Measurements from ENCODE around the gene TPP2.

Gene TPP2

DNA sequence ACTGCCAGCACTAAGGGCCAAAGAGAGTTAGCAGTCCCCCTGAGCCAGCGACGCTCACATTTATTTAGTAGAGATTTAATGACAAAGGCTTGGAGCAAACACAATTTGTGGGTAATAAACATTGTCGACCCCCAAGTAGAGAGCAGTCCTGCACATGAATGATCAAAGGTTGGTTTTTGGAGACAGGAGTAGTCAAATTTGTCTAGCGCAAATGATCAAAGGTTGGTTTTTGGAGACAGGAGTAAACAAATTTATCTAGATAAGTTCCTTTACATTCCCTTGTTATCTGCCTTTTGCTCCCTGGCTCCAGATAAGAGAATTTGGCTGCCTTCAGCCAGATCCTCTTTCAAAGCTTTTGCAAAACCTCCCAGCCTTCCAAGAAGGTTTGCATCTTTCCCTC lies 71.1 kb downstream of the TPP2 start:
- no peak overlapping the region for H3K27ac ChIP-seq
- TF ChIP-seq ZFX (IDR thresholded peaks at IDR 0.05) = no peak
- TF ChIP-seq, protein P1, sequence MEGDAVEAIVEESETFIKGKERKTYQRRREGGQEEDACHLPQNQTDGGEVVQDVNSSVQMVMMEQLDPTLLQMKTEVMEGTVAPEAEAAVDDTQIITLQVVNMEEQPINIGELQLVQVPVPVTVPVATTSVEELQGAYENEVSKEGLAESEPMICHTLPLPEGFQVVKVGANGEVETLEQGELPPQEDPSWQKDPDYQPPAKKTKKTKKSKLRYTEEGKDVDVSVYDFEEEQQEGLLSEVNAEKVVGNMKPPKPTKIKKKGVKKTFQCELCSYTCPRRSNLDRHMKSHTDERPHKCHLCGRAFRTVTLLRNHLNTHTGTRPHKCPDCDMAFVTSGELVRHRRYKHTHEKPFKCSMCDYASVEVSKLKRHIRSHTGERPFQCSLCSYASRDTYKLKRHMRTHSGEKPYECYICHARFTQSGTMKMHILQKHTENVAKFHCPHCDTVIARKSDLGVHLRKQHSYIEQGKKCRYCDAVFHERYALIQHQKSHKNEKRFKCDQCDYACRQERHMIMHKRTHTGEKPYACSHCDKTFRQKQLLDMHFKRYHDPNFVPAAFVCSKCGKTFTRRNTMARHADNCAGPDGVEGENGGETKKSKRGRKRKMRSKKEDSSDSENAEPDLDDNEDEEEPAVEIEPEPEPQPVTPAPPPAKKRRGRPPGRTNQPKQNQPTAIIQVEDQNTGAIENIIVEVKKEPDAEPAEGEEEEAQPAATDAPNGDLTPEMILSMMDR (conservative IDR thresholded peaks at IDR 0.05) = no peak

DNA sequence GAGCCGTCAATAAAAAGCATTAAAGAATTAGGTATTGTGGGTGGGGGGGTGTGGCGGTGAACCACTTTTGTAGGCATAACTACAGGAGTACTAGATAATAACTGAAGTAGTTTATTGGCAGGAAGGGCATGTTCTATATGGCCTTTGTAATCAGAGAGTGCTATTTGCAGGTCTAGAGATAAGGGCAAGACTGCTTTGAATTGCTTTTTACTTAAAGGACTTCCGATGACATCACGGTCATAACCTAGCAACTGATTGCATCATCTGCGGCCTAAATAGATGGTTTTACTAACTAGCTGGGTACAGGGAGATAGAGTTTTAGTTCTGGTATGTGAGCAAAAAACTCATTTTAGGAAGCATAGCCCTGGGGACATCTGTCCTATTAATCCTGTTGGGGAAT lies 73.3 kb downstream of the TPP2 start:
- TF ChIP-seq ZFX (IDR thresholded peaks at IDR 0.05) = no peak

DNA sequence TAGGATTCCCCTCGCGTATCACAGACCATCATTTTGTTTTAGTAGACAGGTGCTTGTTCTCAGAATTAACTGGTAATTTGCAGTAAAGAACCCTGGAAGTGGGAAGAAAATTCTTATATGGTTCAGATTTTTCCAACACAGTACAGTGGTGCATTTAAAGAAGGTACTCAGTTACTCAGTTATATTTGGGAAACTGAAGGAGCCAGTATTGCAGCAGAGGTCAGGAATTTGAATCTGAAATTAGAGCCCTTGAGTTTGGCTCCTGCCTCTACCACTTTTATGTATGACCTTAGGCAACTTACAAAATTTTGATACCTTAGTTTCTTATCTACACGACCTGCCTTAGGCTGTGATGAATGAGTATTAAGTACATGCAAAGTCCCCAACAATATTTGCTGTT lies 78.3 kb downstream of the TPP2 start:
- TF ChIP-seq, protein P1 (conservative IDR thresholded peaks at IDR 0.05) = no peak
- TF ChIP-seq ZFX (IDR thresholded peaks at IDR 0.05) = no peak
- H3K27ac ChIP-seq = no peak overlapping the region

More for the DNA sequence above, 73.3 kb downstream of the TPP2 start:
- H3K27ac ChIP-seq = no peak overlapping the region

DNA sequence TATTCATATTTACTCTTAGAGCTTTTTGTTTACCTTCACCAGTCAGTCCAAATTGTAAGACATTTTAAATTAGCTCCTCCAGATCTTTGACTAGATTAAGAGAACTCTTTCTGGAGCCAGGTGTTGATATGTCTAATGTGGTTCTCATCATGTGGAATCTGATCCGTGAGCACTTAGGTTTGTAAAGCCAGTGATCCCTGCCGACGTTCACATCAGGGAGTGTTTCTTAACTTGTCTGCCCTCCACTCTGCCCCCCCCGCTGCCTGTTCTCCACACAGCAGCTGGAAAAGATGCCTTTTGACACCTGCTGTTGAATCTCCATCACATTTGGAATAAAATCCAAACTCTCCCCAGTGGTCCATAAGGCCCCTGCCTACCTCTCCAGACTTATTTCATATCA lies 80.3 kb downstream of the TPP2 start:
- TF ChIP-seq, protein P1 (conservative IDR thresholded peaks at IDR 0.05) = no peak
- no peak for TF ChIP-seq ZFX (IDR thresholded peaks at IDR 0.05)
- H3K27ac ChIP-seq = no peak overlapping the region

DNA sequence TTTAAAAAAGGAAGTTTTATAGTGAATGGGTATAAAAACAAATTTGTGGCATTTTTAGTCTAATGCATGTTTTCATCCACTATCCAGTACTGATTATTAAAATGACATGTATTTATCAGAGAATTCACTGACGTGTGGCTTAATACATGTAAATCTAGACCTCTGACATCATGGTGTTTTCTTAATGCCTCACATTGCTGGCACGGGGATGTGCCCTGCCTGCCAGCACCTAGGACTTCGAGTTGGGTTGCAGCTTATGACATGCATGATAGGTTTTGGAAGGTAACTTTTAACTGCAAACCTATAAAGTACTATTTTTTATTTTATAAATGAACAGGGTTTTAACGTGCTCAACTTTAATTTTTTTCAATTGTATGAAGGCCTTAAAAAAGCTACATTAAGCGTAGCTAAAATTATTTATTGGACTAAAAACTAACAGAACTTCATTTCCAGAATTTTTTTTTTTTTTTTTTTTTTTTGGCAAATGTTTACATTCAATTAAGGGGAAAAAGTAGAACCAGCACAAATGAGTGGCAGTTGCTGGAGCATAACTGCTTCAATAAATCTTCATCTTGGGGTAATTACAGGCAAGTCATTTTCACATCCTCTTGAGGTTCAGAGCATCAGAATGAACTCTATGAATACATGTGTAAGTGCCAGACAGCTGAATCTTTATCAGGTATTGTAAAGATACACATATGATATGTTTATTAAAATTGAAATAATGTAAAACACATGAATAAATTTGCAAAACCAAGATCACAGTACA lies 81.7 kb downstream of the TPP2 start:
- TF ChIP-seq ZFX (IDR thresholded peaks at IDR 0.05) = no peak
- TF ChIP-seq, protein P1 (conservative IDR thresholded peaks at IDR 0.05) = no peak
- H3K27ac ChIP-seq = no peak overlapping the region

DNA sequence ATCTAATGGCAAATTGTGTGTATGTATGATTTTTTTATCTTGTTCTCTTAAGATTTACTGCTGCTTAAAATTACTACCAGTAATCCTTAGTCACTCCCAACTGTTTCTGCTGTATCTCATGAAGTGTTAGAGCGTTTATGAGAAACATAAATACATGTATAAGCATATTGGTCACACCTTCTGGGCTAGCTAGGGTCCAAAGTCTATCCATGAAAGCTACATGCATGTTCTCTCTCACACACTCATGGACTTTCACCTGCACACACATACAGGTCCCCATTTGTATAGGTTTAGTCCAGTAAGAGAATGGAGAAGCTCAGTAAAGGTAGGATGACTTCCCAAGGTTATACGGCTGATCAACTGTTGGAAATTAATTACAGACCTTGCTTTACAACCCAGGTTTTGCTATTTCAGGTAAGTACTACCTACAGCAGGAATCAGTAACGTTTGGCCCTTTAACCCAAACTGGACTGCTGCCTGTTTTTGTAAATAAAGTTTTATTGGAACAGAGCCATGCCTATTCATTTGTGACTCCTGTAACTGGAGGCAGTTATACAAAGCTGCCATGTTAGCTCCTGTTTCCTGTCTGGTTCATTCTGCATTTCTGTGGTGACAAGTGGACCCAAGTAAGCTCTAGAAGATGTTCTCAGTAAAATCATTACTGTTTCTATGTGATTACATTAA lies 82.8 kb downstream of the TPP2 start:
- TF ChIP-seq ZFX (IDR thresholded peaks at IDR 0.05) = no peak
- TF ChIP-seq, protein P1 (conservative IDR thresholded peaks at IDR 0.05) = no peak
- H3K27ac ChIP-seq = no peak overlapping the region

DNA sequence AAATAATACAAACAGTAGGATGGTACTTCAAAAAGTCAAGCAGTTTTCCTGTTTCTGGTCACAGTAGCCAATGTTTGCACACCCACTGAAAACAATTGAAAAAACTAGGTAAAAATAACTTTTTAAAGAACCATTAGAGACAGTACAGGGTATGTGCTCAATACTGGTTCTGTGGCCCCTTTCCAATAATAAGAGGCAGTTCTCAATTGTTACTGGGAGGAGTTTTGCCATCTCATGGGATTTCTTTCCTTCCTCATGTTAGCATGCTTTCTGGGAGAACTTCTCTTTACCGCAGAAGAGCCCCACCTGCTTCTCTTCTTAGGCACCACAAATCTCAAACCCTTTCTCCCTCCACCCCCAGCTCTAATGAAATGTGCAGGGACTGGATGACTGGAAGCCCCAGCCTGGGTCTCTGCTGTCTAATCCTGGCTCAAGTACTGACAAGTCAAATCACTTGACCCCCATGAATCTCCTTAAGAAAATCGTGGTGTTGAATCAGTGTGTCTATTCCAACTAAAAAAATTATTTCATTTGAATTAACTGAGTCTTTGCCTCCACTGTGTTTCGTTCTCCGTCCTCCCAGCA lies 83.4 kb downstream of the TPP2 start:
- H3K27ac ChIP-seq = no peak overlapping the region
- no peak for TF ChIP-seq ZFX (IDR thresholded peaks at IDR 0.05)
- TF ChIP-seq, protein P1 (conservative IDR thresholded peaks at IDR 0.05) = no peak
